SK-N-SH (cell line): ENCODE data around the gene ETV3. TPM values are rescaled to one million over a fixed set of nuclear protein-coding genes. Genes with fewer than 3 reads are reported as not detected.

Source experiments
- CTCF ChIA-PET: fragments of 300-600, 350-600 bp; formaldehyde crosslinking; extraction: SDS; loops from one replicate; lab custom pipeline; 2021; lab: Yijun Ruan, JAX
- POLR2A ChIA-PET: fragments of 350-600 bp; sonication (Branson Sonifier 250); formaldehyde crosslinking; extraction: SDS; loops from one replicate; lab custom pipeline; 2020; ENCODE audit warnings: antibody characterized with exemption, inconsistent platforms; lab: Yijun Ruan, JAX
- DNase-seq: peaks from one replicate; pipeline ENCODE4 v3.0.0; 2012
- H2AFZ ChIP-seq: fragments of 200-600 bp; sonication (generic); 2 replicates; pipeline ENCODE4 v1.8.1; 2016; ENCODE audit warnings: antibody characterized with exemption, mild to moderate bottlenecking, low read depth
- H3F3A ChIP-seq: fragments of 200-600 bp; sonication (generic); replicated peaks from 2 replicates; pipeline ENCODE3; 2016; ENCODE audit warnings: antibody characterized with exemption, mild to moderate bottlenecking; ENCODE audit not compliant: insufficient read depth
- H3K27ac ChIP-seq, 2 experiments: fragments of 200-500 bp in 1 of 2; fragments of 200-600 bp in 1 of 2; sonication (Bioruptor generic) in 1 of 2; sonication (generic), shearing (Covaris generic) in 1 of 2; 2 replicates each; pipeline versions ENCODE4 v1.5.1 to v1.6.1; 2014 to 2016; ENCODE audit warnings: low read depth in 2 of 2, inconsistent platforms in 1 of 2, low read length in 1 of 2, mild to moderate bottlenecking in 1 of 2, mixed read lengths in 1 of 2
- H3K27me3 ChIP-seq: fragments of 200-600 bp; sonication (generic), shearing (Covaris generic); 2 replicates; pipeline ENCODE4 v1.6.1; 2016; ENCODE audit warnings: mixed run types; ENCODE audit not compliant: insufficient read depth
- H3K36me3 ChIP-seq, 2 experiments: fragments of 200-500 bp in 1 of 2; fragments of 200-600 bp in 1 of 2; sonication (Bioruptor generic) in 1 of 2; sonication (generic) in 1 of 2; replicated peaks in 1 of 2; 2 replicates each; pipeline versions ENCODE3 to v1.5.1; 2014 to 2016; ENCODE audit warnings: low read length in 1 of 2, mild to moderate bottlenecking in 1 of 2; ENCODE audit not compliant: insufficient read depth in 2 of 2, control insufficient read depth in 1 of 2
- H3K4me1 ChIP-seq, 2 experiments: fragments of 200-500 bp in 1 of 2; fragments of 200-600 bp in 1 of 2; sonication (Bioruptor generic) in 1 of 2; sonication (generic), shearing (Covaris generic) in 1 of 2; 2 replicates each; pipeline versions ENCODE4 v1.5.1 to v1.6.1; 2014 to 2016; ENCODE audit warnings: low read depth in 1 of 2, low read length in 1 of 2, mixed run types in 1 of 2; ENCODE audit not compliant: insufficient read depth in 2 of 2, control insufficient read depth in 1 of 2
- H3K4me2 ChIP-seq: fragments of 200-600 bp; sonication (generic), shearing (Covaris generic); 2 replicates; pipeline ENCODE4 v1.6.1; 2017; ENCODE audit warnings: mixed run types
- H3K4me3 ChIP-seq, 2 experiments: fragments of 200-500 bp in 1 of 2; fragments of 200-600 bp in 1 of 2; sonication (Bioruptor generic) in 1 of 2; sonication (generic), shearing (Covaris generic) in 1 of 2; 2 replicates each; pipeline versions ENCODE4 v1.5.1 to v1.8.1; 2014 to 2016; ENCODE audit warnings: low read depth in 2 of 2, inconsistent platforms in 1 of 2, low read length in 1 of 2, mild to moderate bottlenecking in 1 of 2, mixed read lengths in 1 of 2, moderate library complexity in 1 of 2
- H3K79me2 ChIP-seq: fragments of 200-600 bp; sonication (generic); 2 replicates; pipeline ENCODE4 v1.8.1; 2017; ENCODE audit warnings: mild to moderate bottlenecking; ENCODE audit not compliant: insufficient read depth
- H3K9ac ChIP-seq: fragments of 200-600 bp; sonication (generic); 2 replicates; pipeline ENCODE4 v1.6.1; 2017; ENCODE audit warnings: mixed run types
- H3K9me2 ChIP-seq: fragments of 200-600 bp; sonication (generic); 2 replicates; pipeline ENCODE4 v1.6.1; 2017; ENCODE audit warnings: mixed run types
- H3K9me3 ChIP-seq: fragments of 200-600 bp; sonication (generic); 2 replicates; pipeline ENCODE4 v1.6.1; 2017; ENCODE audit warnings: mixed run types, mild to moderate bottlenecking, moderate library complexity
- H4K20me1 ChIP-seq: fragments of 200-600 bp; sonication (generic); 2 replicates; pipeline ENCODE4 v1.6.1; 2017; ENCODE audit warnings: mild to moderate bottlenecking, mixed run types; ENCODE audit not compliant: insufficient read depth
- CHD2 ChIP-seq: fragments of 150-350 bp; IDR thresholded peaks from 2 replicates; pipeline ENCODE4 v1.6.1; 2018; ENCODE audit warnings: low read length; ENCODE audit not compliant: partially characterized antibody
- ELF1 ChIP-seq: IDR thresholded peaks from 2 replicates; pipeline ENCODE4 v1.4.0; 2012
- EP300 ChIP-seq, 2 experiments: IDR thresholded peaks; 2 replicates each; pipeline versions ENCODE4 v1.4.0 to v1.6.1; 2012; ENCODE audit warnings: borderline replicate concordance in 1 of 2, low read depth in 1 of 2, low read length in 1 of 2
- FOXM1 ChIP-seq: IDR thresholded peaks from 2 replicates; pipeline ENCODE4 v1.4.0; 2012; ENCODE audit warnings: low read depth, mild to moderate bottlenecking
- GABPA ChIP-seq: IDR thresholded peaks from 2 replicates; pipeline ENCODE4 v1.4.0; 2012; ENCODE audit warnings: low read depth, mild to moderate bottlenecking
- GATA2 ChIP-seq: sonication (generic); formaldehyde crosslinking; IDR thresholded peaks from 2 replicates; pipeline ENCODE4 v1.5.0; 2020; ENCODE audit warnings: mild to moderate bottlenecking, missing genetic modification reagents
- JUND ChIP-seq: IDR thresholded peaks from 2 replicates; pipeline ENCODE4 v1.4.0; 2012
- MEF2A ChIP-seq: IDR thresholded peaks from 2 replicates; pipeline ENCODE4 v1.4.0; 2012; ENCODE audit warnings: low read depth, borderline replicate concordance
- MXI1 ChIP-seq: IDR thresholded peaks from 2 replicates; pipeline ENCODE4 v1.6.1; 2012; ENCODE audit warnings: mild to moderate bottlenecking, low read depth, low read length, improper control_type of control experiment
- NRF1 ChIP-seq: IDR thresholded peaks from 2 replicates; pipeline ENCODE4 v1.6.1; 2012; ENCODE audit warnings: low read depth, mild to moderate bottlenecking, low read length
- RAD21 ChIP-seq: IDR thresholded peaks from 2 replicates; pipeline ENCODE4 v1.6.1; 2012; ENCODE audit warnings: mild to moderate bottlenecking, low read length
- SIN3A ChIP-seq: IDR thresholded peaks from 2 replicates; pipeline ENCODE4 v1.6.1; 2012; ENCODE audit warnings: low read depth, mild to moderate bottlenecking, low read length, moderate library complexity, borderline replicate concordance
- TEAD4 ChIP-seq: IDR thresholded peaks from 2 replicates; pipeline ENCODE4 v1.4.0; 2012; ENCODE audit warnings: mild to moderate bottlenecking, borderline replicate concordance; ENCODE audit not compliant: insufficient read depth
- whole genome bisulfite sequencing: methylation state at CpG from one replicate; pipeline ENCODE4 v1.1.6; 2017; ENCODE audit warnings: low lambda C conversion rate; 5-methylcytosine and 5-hydroxymethylcytosine counted together
- polyA plus RNA-seq, 3 experiments: library from polyadenylated mRNA; depleted of rRNA; stranded (reverse); fragments of >200 nt; gene quantifications; 2 replicates each; pipeline ENCODE4 v1.2.3, GENCODE V29; 2012
- TF ChIP-seq, protein P1 (sequence below): fragments of 150-350 bp; IDR thresholded peaks from 2 replicates; pipeline ENCODE4 v1.6.1; 2017; ENCODE audit warnings: antibody characterized with exemption, low read length, low read depth, borderline replicate concordance
- TF ChIP-seq, protein P2 (sequence below): IDR thresholded peaks from 2 replicates; pipeline ENCODE4 v1.6.1; 2012; ENCODE audit warnings: mild to moderate bottlenecking, low read depth, low read length, moderate library complexity
- TF ChIP-seq, protein P3 (sequence below): IDR thresholded peaks from 2 replicates; pipeline ENCODE4 v1.4.0; 2012; ENCODE audit warnings: low read depth, borderline replicate concordance
- TF ChIP-seq, protein P4 (sequence below): fragments of 150-350 bp; IDR thresholded peaks from 2 replicates; pipeline ENCODE4 v1.6.1; 2016; ENCODE audit warnings: mild to moderate bottlenecking, low read depth, low read length
- TF ChIP-seq, protein P5 (sequence below): fragments of 200-600 bp; sonication (generic); IDR thresholded peaks from 2 replicates; pipeline ENCODE4 v1.6.1; 2017; ENCODE audit warnings: antibody characterized with exemption, mild to moderate bottlenecking, moderate library complexity

The ETV3 gene
- polyA plus RNA-seq, 1 of the 3 experiments (the other 2 are of a cell fraction), result 5.4 TPM

DNA sequence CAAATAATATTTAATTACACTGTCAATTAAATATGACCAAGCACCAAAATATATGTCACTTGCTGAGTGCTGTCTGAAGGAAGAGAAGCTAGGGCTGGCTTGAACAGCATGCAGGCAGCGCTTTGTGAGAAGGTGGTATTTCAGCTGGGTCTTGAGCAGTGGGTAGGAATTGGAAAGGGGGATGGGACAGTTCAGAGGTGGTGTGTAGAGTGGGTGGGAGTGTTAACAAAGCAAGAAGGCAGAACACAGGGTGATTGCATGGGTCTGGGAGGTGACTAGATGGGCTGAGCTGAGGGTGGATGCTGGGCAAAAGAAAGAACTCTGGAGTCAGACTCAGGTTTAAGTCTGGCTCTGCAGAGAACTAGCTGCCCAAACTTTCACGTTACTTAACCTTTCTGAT is 14.3 kb upstream of the ETV3 start:
- H3K9ac ChIP-seq, result no peak overlapping the region
- H3K79me2 ChIP-seq, result no peaks in the 10 kb centered on the region
- peaks cover 27 to 32% of the 10 kb centered on the region in 2 experiments; a peak in 3 of 4 replicates for H3K4me1 ChIP-seq
- H3F3A ChIP-seq, result no peaks in the 10 kb centered on the region
- H3K27ac ChIP-seq, result no peak overlapping the region
- TF ChIP-seq, protein P1, sequence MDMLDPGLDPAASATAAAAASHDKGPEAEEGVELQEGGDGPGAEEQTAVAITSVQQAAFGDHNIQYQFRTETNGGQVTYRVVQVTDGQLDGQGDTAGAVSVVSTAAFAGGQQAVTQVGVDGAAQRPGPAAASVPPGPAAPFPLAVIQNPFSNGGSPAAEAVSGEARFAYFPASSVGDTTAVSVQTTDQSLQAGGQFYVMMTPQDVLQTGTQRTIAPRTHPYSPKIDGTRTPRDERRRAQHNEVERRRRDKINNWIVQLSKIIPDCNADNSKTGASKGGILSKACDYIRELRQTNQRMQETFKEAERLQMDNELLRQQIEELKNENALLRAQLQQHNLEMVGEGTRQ, result no peak
- no peak for TF ChIP-seq MXI1
- TF ChIP-seq, protein P2, sequence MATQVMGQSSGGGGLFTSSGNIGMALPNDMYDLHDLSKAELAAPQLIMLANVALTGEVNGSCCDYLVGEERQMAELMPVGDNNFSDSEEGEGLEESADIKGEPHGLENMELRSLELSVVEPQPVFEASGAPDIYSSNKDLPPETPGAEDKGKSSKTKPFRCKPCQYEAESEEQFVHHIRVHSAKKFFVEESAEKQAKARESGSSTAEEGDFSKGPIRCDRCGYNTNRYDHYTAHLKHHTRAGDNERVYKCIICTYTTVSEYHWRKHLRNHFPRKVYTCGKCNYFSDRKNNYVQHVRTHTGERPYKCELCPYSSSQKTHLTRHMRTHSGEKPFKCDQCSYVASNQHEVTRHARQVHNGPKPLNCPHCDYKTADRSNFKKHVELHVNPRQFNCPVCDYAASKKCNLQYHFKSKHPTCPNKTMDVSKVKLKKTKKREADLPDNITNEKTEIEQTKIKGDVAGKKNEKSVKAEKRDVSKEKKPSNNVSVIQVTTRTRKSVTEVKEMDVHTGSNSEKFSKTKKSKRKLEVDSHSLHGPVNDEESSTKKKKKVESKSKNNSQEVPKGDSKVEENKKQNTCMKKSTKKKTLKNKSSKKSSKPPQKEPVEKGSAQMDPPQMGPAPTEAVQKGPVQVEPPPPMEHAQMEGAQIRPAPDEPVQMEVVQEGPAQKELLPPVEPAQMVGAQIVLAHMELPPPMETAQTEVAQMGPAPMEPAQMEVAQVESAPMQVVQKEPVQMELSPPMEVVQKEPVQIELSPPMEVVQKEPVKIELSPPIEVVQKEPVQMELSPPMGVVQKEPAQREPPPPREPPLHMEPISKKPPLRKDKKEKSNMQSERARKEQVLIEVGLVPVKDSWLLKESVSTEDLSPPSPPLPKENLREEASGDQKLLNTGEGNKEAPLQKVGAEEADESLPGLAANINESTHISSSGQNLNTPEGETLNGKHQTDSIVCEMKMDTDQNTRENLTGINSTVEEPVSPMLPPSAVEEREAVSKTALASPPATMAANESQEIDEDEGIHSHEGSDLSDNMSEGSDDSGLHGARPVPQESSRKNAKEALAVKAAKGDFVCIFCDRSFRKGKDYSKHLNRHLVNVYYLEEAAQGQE, result no peak
- TF ChIP-seq GATA2 (CRISPR knock-in tag), result no peak
- TF ChIP-seq NRF1, result no peak
- TF ChIP-seq ELF1, result no peak
- TF ChIP-seq SIN3A, result no peak
- TF ChIP-seq, protein P3, sequence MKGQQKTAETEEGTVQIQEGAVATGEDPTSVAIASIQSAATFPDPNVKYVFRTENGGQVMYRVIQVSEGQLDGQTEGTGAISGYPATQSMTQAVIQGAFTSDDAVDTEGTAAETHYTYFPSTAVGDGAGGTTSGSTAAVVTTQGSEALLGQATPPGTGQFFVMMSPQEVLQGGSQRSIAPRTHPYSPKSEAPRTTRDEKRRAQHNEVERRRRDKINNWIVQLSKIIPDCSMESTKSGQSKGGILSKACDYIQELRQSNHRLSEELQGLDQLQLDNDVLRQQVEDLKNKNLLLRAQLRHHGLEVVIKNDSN, result no peak
- TF ChIP-seq JUND, result no peak
- TF ChIP-seq, protein P4, sequence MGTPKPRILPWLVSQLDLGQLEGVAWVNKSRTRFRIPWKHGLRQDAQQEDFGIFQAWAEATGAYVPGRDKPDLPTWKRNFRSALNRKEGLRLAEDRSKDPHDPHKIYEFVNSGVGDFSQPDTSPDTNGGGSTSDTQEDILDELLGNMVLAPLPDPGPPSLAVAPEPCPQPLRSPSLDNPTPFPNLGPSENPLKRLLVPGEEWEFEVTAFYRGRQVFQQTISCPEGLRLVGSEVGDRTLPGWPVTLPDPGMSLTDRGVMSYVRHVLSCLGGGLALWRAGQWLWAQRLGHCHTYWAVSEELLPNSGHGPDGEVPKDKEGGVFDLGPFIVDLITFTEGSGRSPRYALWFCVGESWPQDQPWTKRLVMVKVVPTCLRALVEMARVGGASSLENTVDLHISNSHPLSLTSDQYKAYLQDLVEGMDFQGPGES, result no peak
- TF ChIP-seq TEAD4, result no peak
- TF ChIP-seq, protein P5, sequence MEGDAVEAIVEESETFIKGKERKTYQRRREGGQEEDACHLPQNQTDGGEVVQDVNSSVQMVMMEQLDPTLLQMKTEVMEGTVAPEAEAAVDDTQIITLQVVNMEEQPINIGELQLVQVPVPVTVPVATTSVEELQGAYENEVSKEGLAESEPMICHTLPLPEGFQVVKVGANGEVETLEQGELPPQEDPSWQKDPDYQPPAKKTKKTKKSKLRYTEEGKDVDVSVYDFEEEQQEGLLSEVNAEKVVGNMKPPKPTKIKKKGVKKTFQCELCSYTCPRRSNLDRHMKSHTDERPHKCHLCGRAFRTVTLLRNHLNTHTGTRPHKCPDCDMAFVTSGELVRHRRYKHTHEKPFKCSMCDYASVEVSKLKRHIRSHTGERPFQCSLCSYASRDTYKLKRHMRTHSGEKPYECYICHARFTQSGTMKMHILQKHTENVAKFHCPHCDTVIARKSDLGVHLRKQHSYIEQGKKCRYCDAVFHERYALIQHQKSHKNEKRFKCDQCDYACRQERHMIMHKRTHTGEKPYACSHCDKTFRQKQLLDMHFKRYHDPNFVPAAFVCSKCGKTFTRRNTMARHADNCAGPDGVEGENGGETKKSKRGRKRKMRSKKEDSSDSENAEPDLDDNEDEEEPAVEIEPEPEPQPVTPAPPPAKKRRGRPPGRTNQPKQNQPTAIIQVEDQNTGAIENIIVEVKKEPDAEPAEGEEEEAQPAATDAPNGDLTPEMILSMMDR, result no peak
- no peak for TF ChIP-seq RAD21
- TF ChIP-seq GABPA, result no peak
- TF ChIP-seq EP300 (IDR thresholded peaks at IDR 0.05; ENCODE audit: borderline replicate concordance in 1 of 2, low read depth in 1 of 2, low read length in 1 of 2), result no peak
- TF ChIP-seq FOXM1, result no peak
- no peak for TF ChIP-seq CHD2
- no peak for TF ChIP-seq MEF2A
- H3K9me3 ChIP-seq, result no peaks in the 10 kb centered on the region
- no peaks in the 10 kb centered on the region for H4K20me1 ChIP-seq
- H3K36me3 ChIP-seq, result no peaks in the 10 kb centered on the region
- ChIA-PET POLR2A (no interaction called here), CTCF (interaction anchor here (1.6 to 18.9 kb wide), 3 partner anchors 12 to 67 kb away, joined by 5 to 586 read pairs (median 194); partner anchors contain the start of gene ETV3)
- H3K4me3 ChIP-seq, result no peak overlapping the region
- H3K27me3 ChIP-seq, result no peaks in the 10 kb centered on the region; the same call in 1 of the 2 replicates
- no peak for DNase-seq
- no peak overlapping the region for H2AFZ ChIP-seq
- WGBS, result 84% methylated on average over 2 of the region's 2 CpGs
- no peak overlapping the region for H3K4me2 ChIP-seq
- no peaks in the 10 kb centered on the region for H3K9me2 ChIP-seq
